ENCODE data around the gene CD86.

DNA sequence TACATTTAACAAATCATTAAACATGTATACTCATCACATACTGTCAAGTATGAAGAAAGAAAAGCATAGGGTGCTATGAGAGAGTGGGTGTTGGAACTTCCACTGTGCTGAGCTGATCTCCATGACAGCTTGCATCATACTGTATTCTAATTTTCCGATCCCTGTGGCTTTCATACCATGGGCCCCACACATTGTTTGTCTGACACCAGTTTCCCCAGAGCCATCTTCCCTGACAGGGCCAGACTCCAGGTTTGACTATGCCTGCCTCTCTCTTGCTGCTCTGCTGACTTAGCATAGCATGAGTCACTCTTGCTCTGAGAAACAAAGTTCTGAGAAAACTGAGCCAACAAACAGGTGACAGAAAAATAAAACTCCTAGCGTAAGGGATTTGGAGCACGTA lies 91.3 kb downstream of the CD86 start:
- TF ChIP-seq, protein P1, sequence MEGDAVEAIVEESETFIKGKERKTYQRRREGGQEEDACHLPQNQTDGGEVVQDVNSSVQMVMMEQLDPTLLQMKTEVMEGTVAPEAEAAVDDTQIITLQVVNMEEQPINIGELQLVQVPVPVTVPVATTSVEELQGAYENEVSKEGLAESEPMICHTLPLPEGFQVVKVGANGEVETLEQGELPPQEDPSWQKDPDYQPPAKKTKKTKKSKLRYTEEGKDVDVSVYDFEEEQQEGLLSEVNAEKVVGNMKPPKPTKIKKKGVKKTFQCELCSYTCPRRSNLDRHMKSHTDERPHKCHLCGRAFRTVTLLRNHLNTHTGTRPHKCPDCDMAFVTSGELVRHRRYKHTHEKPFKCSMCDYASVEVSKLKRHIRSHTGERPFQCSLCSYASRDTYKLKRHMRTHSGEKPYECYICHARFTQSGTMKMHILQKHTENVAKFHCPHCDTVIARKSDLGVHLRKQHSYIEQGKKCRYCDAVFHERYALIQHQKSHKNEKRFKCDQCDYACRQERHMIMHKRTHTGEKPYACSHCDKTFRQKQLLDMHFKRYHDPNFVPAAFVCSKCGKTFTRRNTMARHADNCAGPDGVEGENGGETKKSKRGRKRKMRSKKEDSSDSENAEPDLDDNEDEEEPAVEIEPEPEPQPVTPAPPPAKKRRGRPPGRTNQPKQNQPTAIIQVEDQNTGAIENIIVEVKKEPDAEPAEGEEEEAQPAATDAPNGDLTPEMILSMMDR (IDR thresholded peaks at IDR 0.05): no peak
- TF ChIP-seq POLR2A (IDR thresholded peaks at IDR 0.05): no peak
- no peak for TF ChIP-seq POLR2AphosphoS5 (IDR thresholded peaks at IDR 0.05)
